ENCODE measurements around the gene GOPC.

DNA sequence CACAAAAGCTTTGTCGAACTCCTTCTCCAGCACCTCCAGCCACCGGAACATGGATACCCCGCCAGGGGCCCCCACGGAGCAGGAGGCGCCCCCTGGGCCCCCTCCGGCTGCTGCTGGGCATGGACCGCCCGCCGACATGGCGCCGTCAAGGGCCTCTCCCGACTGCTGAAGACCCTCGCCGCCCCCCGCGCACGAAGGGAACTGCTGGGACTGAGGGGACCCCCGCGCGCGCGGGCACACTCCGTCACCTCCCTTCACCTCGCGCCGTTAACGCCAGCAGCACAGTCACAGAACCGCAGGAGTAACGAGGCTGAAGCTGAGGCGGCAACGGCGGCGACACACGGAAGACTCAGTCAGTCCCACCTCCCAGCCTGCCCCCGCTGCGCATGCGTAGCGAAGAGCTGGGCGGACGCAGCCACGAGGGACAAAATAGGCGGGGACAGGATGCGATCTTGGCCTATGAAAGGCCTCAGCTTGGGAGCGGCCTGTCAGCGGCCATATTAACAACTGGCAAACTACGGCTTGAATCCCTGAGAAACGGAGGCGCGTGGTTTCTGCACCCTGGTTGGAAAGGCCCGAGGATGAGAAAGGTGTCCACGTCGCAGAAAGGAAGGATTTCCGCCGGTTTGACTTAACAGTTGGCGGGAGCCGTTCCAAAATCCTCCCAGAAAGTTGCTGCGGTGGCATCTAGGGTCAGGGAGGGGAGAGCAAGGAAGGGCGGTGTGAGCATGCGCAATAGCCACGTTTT, at the start of gene GOPC:
- TF ChIP-seq, protein P1, sequence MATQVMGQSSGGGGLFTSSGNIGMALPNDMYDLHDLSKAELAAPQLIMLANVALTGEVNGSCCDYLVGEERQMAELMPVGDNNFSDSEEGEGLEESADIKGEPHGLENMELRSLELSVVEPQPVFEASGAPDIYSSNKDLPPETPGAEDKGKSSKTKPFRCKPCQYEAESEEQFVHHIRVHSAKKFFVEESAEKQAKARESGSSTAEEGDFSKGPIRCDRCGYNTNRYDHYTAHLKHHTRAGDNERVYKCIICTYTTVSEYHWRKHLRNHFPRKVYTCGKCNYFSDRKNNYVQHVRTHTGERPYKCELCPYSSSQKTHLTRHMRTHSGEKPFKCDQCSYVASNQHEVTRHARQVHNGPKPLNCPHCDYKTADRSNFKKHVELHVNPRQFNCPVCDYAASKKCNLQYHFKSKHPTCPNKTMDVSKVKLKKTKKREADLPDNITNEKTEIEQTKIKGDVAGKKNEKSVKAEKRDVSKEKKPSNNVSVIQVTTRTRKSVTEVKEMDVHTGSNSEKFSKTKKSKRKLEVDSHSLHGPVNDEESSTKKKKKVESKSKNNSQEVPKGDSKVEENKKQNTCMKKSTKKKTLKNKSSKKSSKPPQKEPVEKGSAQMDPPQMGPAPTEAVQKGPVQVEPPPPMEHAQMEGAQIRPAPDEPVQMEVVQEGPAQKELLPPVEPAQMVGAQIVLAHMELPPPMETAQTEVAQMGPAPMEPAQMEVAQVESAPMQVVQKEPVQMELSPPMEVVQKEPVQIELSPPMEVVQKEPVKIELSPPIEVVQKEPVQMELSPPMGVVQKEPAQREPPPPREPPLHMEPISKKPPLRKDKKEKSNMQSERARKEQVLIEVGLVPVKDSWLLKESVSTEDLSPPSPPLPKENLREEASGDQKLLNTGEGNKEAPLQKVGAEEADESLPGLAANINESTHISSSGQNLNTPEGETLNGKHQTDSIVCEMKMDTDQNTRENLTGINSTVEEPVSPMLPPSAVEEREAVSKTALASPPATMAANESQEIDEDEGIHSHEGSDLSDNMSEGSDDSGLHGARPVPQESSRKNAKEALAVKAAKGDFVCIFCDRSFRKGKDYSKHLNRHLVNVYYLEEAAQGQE (IDR thresholded peaks at IDR 0.05; ENCODE audit: insufficient read depth in 1 of 2, low read depth in 2 of 2, low read length in 2 of 2) = no peak
- TF ChIP-seq TAF1 (IDR thresholded peaks at IDR 0.05; ENCODE audit: borderline replicate concordance, insufficient read depth, low read length) (peak; percentile 89; the same call in 1 of the 2 replicates), POLR2AphosphoS5 (IDR thresholded peaks at IDR 0.05; ENCODE audit: low read depth, low read length) (peak; percentile 91)

All from PFSK-1 (cell line).